Progenitor cell of endocrine pancreas (in vitro differentiated cells): Measurements from ENCODE around the gene RXFP1. TPM values are rescaled to one million over a fixed set of nuclear protein-coding genes. Genes with fewer than 3 reads are reported as not detected.

Source experiments
- DNase-seq: peaks from one replicate; pipeline ENCODE4 v3.0.0; 2021; ENCODE audit warnings: low spot score; ENCODE audit not compliant: unreplicated experiment
- H3K27ac Mint-ChIP-seq: 2 replicates; pipeline ENCODE4 v1.8.0; 2021; ENCODE audit warnings: mild to moderate bottlenecking, moderate library complexity, mixed read lengths
- H3K27me3 Mint-ChIP-seq: 2 replicates; pipeline ENCODE4 v1.8.0; 2021; ENCODE audit warnings: mixed read lengths
- H3K36me3 Mint-ChIP-seq: 2 replicates; pipeline ENCODE4 v1.8.0; 2022; ENCODE audit warnings: mixed read lengths; ENCODE audit not compliant: insufficient read depth
- H3K4me1 Mint-ChIP-seq: 2 replicates; pipeline ENCODE4 v1.8.0; 2021; ENCODE audit warnings: low read depth, mixed read lengths
- H3K4me3 Mint-ChIP-seq: 2 replicates; pipeline ENCODE4 v1.8.0; 2021; ENCODE audit warnings: low read depth, mild to moderate bottlenecking, moderate library complexity, mixed read lengths
- H3K9me3 Mint-ChIP-seq: 2 replicates; pipeline ENCODE4 v1.8.0; 2021; ENCODE audit warnings: low read depth, mixed read lengths
- CTCF ChIP-seq: fragments of 200-600 bp; sonication (generic); IDR thresholded peaks from one replicate; pipeline ENCODE4 v1.5.0; 2021; ENCODE audit warnings: antibody characterized with exemption, mild to moderate bottlenecking; ENCODE audit not compliant: unreplicated experiment
- total RNA-seq: library from RNA; stranded (reverse); gene quantifications from 2 replicates; pipeline ENCODE4 v1.2.1, GENCODE V29; 2021

RXFP1 gene
- total RNA-seq, 1 donor from 2014 or later, result not detected

- Mint-ChIP-seq H3K9me3 (no peaks in the 10 kb centered on the region), H3K4me3 (no peak overlapping the region), H3K27me3 (no peaks in the 10 kb centered on the region), H3K27ac (no peak overlapping the region), H3K36me3 (no peaks in the 10 kb centered on the region), H3K4me1 (no peaks in the 10 kb centered on the region)
- no peak for TF ChIP-seq CTCF
- DNase-seq, result no peak
These were observed 13.0 kb downstream of the RXFP1 start for GRCh38 chr4:158534727-158535126.

GRCh38 chr4:158535130-158535614 is 13.5 kb downstream of the RXFP1 start:
- Mint-ChIP-seq H3K27me3 (no peaks in the 10 kb centered on the region), H3K9me3 (no peaks in the 10 kb centered on the region), H3K4me1 (no peaks in the 10 kb centered on the region), H3K27ac (no peak overlapping the region), H3K36me3 (no peaks in the 10 kb centered on the region), H3K4me3 (no peak overlapping the region)
- TF ChIP-seq CTCF, result no peak
- no peak for DNase-seq

GRCh38 chr4:158536833-158537232 is 15.2 kb downstream of the RXFP1 start:
- Mint-ChIP-seq H3K27ac (no peak overlapping the region), H3K4me3 (no peak overlapping the region), H3K27me3 (no peaks in the 10 kb centered on the region), H3K36me3 (no peaks in the 10 kb centered on the region), H3K9me3 (no peaks in the 10 kb centered on the region), H3K4me1 (no peaks in the 10 kb centered on the region)
- DNase-seq, result no peak
- TF ChIP-seq CTCF, result no peak

- H3K36me3 Mint-ChIP-seq, result no peaks in the 10 kb centered on the region
- no peak for DNase-seq
- no peaks in the 10 kb centered on the region for H3K9me3 Mint-ChIP-seq
- no peaks in the 10 kb centered on the region for H3K4me1 Mint-ChIP-seq
- no peak for TF ChIP-seq CTCF
- H3K27me3 Mint-ChIP-seq, result no peaks in the 10 kb centered on the region
- no peak overlapping the region for H3K4me3 Mint-ChIP-seq
- no peak overlapping the region for H3K27ac Mint-ChIP-seq
These were observed 16.5 kb downstream of the RXFP1 start for GRCh38 chr4:158538176-158538575.

GRCh38 chr4:158538911-158539310 is 17.2 kb downstream of the RXFP1 start:
- Mint-ChIP-seq H3K27me3 (no peaks in the 10 kb centered on the region), H3K27ac (no peak overlapping the region), H3K36me3 (no peaks in the 10 kb centered on the region), H3K4me1 (no peaks in the 10 kb centered on the region), H3K9me3 (no peaks in the 10 kb centered on the region), H3K4me3 (no peak overlapping the region)
- DNase-seq, result no peak
- TF ChIP-seq CTCF, result no peak
